GM10266 (cell line): Measurements from ENCODE around the gene SP6.

Source experiments
- DNase-seq: peaks from one replicate; pipeline ENCODE4 v3.0.0; 2012; ENCODE audit errors: extremely low spot score
- CTCF ChIP-seq: IDR thresholded peaks from 2 replicates; pipeline ENCODE4 v1.5.1; 2012; ENCODE audit warnings: mild to moderate bottlenecking, low read depth; ENCODE audit not compliant: control insufficient read depth, insufficient read depth; ENCODE audit errors: missing control alignments

Gene SP6

GRCh38 chr17:47838636-47839035 lies 12.3 kb downstream of the SP6 start:
- DNase-seq: no peak
- TF ChIP-seq CTCF: no peak

GRCh38 chr17:47837401-47838039 lies 13.4 kb downstream of the SP6 start:
- no peak for DNase-seq
- no peak for TF ChIP-seq CTCF

- TF ChIP-seq CTCF: no peak
- DNase-seq: no peak
Measured at GRCh38 chr17:47836601-47837000, 14.4 kb downstream of the SP6 start.

GRCh38 chr17:47834756-47835155 lies 16.2 kb downstream of the SP6 start:
- no peak for DNase-seq
- TF ChIP-seq CTCF: no peak

- DNase-seq: no peak
- no peak for TF ChIP-seq CTCF
Measured at GRCh38 chr17:47831934-47832327, 19.0 kb downstream of the SP6 start.

GRCh38 chr17:47831003-47831933 lies 19.7 kb downstream of the SP6 start, which contains the start of the genes LRRC46 and MRPL10:
TSS of gene LRRC46 (plus strand) at chr17:47831670. CDS start at chr17:47831990, 320 bp downstream.
TSS of gene MRPL10 (minus strand) at chr17:47831541. CDS start at chr17:47831511, 30 bp downstream.
- DNase-seq: peak; percentile 97
- peak; percentile 24 for TF ChIP-seq CTCF

- no peak for TF ChIP-seq CTCF
- DNase-seq: no peak
Measured at GRCh38 chr17:47830396-47831002, 20.5 kb downstream of the SP6 start.
